GM18505 (cell line): ENCODE results near the gene NUDT22.
"Not testable (repeated sequence)": the region's sequence is repeated elsewhere in the genome, so short reads cannot be mapped to it uniquely, and the experiment has no call there.

ENCODE experiments used
- ATAC-seq: cut with Tn5 transposase; IDR thresholded peaks from one replicate; pipeline ENCODE4 v1.9.1; 2021; ENCODE audit not compliant: unreplicated experiment
- POLR2A ChIP-seq: IDR thresholded peaks from 4 replicates; pipeline ENCODE4 v1.6.1; 2011; ENCODE audit warnings: borderline replicate concordance; ENCODE audit not compliant: insufficient read depth, insufficient read length; ENCODE audit errors: extremely low read depth

The NUDT22 gene

DNA sequence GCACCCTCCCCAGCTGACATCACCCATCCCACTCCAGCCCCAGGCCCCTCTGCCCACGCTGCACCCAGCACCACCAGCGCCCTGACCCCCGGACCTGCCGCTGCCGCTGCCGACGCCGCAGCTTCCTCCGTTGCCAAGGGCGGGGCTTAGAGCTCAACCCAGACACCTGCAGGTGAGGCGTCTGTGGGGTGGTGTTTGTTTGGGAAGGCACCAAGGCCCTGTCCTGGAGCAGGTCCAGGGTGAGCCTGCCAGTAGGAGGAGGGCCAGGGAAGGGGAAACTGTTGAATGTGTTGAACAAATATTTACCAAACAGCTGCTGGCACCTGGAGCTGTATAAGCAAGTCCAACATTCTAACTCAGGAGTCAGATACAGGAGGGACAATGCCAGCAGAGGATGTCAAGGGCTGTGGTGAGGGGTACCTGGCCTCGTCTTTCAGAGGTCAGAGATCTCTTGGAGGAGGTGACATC, 11.4 kb downstream of the NUDT22 start:
- no peak for TF ChIP-seq POLR2A
- no peak for ATAC-seq

GRCh38 chr11:64238076-64238475, 12.0 kb downstream of the NUDT22 start:
- TF ChIP-seq POLR2A, result peak; percentile 36
- no peak for ATAC-seq

- TF ChIP-seq POLR2A, result no peak
- ATAC-seq, result no peak
Measured at GRCh38 chr11:64238999-64239398, 12.9 kb downstream of the NUDT22 start.

DNA sequence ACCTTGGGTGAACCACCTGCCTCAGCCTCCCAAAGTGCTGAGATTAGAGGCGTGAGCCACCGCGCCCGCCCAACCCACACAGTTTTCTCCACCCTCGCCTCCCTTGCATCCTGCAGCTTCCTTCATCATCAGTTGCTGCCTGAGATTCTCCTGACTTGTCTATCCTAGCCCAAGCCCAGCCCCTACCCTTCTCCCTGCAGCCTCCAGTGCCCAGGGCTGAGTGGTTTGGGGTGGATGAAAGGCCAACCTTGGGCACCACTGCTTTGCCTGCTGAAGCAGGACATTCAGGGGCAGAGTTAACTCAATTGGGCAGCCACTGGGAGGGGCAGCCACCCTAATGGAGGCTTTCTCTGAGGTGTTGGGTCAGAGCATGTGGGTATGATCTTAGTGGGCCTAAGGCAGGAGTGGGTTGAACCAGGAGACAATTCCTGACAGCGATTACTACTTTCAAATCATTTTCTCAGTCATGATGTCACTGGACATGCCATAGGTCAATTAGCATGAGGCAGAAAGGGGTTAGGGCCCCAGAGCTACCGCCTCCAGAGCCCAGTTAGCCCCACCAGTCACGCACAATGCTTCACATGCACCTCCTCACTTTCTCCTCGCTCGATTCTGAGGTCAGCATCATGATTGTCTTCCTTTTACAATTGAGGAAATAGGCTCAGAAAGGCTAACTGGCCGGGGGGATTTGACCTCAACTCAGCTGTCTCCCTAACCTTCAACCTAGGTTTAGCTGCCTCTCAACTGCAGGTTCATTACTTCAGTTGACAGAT, 13.8 kb downstream of the NUDT22 start:
- no peak for TF ChIP-seq POLR2A
- ATAC-seq, result peak; percentile 2

GRCh38 chr11:64240435-64241240, 14.6 kb downstream of the NUDT22 start, which contains the start of gene FKBP2:
TSS of gene FKBP2 (plus strand) at chr11:64241095. CDS start at chr11:64242388, 1,293 bp downstream.
- ATAC-seq, result peak; percentile 54
- peak; percentile 96 for TF ChIP-seq POLR2A

DNA sequence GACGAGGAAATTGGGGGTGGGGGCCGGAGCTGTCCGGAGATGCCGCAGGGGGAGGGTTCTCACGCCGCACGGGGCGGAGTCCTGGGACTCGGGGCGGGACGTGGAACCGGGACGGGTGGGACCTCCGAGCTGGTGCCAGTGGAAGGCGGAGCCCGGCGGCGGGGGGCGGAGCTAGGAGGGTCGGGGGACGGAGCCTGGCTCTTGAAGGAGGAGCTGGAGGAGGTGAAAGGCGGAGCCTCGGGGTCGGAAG, 15.1 kb downstream of the NUDT22 start:
- no peak for TF ChIP-seq POLR2A
- no peak for ATAC-seq

GRCh38 chr11:64241491-64242374, 15.7 kb downstream of the NUDT22 start:
- ATAC-seq, result peak; percentile 63
- TF ChIP-seq POLR2A, result peak; percentile 69

GRCh38 chr11:64243236-64243854, 17.3 kb downstream of the NUDT22 start:
- TF ChIP-seq POLR2A, result no peak
- ATAC-seq, result no peak

DNA sequence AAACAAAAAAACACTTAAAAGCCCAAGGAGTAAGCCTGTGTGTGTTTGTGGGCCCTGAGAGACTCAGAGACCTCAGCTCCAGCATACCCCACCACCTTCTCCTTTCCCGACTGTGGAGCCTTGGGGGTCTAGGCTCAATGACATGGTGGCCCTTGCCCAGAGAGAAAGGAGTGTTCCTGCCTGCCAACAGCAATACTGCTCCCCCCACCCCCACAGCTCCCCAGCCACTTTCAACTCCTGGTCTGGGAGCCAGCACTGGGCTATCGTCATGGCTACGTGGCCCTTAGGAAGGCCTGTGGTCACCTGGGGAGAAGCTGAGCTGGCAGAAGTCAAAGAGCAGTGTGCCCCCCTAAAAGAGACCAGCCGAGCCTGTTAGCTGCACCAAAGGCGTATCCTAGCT, 18.0 kb downstream of the NUDT22 start:
- no peak for TF ChIP-seq POLR2A
- ATAC-seq, result no peak

DNA sequence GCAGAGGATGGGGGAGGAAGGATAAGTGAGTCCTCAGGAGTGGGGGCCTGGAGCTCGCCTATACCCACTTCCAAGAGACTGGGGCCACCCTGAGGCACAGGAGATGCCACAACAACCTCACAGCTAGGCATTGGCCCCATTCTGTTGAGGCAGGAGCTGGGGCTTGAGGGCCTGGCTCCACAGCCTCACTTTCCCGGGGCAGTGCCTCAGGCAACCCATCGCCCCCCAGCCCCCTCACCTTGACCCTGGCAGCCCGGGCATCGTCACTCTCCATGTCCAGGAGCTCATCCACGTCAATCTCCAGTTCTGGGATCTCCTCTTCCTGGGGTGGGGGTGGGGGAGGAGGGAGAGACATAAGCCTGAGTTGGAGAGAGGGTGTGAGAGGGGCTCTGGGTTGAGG, 18.9 kb downstream of the NUDT22 start:
- ATAC-seq, result no peak
- no peak for TF ChIP-seq POLR2A

- TF ChIP-seq POLR2A, result no peak
- no peak for ATAC-seq
Measured at GRCh38 chr11:64245401-64245796, 19.3 kb downstream of the NUDT22 start.

- no peak for ATAC-seq
- peak; percentile 52 for TF ChIP-seq POLR2A
Measured at GRCh38 chr11:64245797-64246620, 19.9 kb downstream of the NUDT22 start.

DNA sequence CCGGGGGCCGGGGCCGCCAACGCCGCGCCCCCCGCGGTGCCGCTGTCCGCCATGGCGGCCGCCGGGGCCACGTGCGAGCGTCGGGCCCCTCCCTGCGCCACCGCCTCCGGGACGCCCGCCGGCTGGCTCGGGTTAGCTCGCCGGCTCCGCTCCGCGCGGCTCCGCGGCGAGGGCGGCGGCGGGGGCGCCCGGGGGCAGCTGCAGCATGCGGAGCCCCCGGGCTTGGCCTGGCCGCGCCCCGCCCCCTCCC, 20.5 kb downstream of the NUDT22 start:
- ATAC-seq, result not testable (repeated sequence)
